ENCODE measurements around the gene PCCA.

DNA sequence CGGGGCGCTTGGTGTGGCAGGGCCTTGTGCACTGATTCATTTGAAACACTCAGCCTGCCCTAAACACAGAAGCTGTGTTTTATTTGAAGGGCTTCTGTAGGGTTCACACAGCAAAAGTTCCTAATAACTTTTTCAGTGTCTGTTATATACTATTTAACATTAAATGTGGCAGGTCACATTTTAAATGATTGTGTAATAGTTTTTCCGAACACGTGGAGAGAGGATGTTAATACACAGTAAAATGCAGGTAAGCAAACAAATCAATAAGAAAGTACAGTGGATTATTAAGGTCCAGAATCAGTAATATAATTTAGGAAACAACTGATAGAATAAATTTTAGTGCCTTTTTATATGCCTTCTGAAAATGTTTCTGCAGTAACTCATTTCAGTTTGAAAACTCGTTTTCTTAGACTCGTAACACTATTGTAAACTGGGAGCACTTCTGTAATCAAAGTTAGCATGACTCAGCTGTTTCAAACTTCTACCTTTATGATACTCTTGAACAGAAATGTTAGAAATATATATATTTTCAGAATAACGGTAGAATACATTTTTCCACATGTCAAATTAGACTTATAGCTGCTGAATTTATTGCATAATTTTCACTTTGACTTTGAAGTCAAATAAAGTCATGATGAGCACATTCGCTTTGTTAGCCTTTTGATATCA, 429.6 kb downstream of the PCCA start:
- TF ChIP-seq POLR2A (IDR thresholded peaks at IDR 0.05; ENCODE audit: low read depth, low read length) (no peak), POLR2AphosphoS5 (IDR thresholded peaks at IDR 0.05; ENCODE audit: low read depth, low read length) (no peak)

Data from GM12892 (cell line).